HG03025 (cell line): Measurements from ENCODE around the gene TDRD9.

Source experiments
- ATAC-seq: cut with Tn5 transposase; IDR thresholded peaks from one replicate; pipeline ENCODE4 v1.9.1; 2021; ENCODE audit warnings: mild to moderate bottlenecking, moderate library complexity; ENCODE audit not compliant: unreplicated experiment, low FRiP score

The TDRD9 gene

GRCh38 chr14:104086661-104087461 is 158.6 kb downstream of the TDRD9 start:
- no peak for ATAC-seq

DNA sequence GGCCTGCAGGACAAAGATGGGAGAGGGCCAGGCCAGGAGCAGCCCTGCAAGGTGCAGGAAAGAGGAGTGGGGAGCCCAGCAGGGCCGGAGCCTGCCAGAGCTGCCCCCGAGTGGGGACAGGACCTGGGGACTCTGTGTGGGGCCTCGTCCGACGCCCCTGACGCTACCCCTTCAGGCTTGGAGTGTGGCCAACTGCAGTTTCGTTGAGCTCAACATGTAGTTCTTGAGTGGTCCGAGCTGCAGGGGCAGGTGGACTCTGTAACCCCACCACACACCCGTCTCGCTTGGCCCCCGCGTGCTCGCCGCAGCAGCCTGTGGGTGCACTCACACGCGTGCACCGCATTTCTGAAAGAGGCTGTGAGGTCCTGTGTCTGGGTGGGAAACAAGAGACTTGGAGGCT is 159.2 kb downstream of the TDRD9 start:
- ATAC-seq, result no peak

- ATAC-seq, result no peak
Measured at GRCh38 chr14:104087981-104088850, 160.0 kb downstream of the TDRD9 start.

DNA sequence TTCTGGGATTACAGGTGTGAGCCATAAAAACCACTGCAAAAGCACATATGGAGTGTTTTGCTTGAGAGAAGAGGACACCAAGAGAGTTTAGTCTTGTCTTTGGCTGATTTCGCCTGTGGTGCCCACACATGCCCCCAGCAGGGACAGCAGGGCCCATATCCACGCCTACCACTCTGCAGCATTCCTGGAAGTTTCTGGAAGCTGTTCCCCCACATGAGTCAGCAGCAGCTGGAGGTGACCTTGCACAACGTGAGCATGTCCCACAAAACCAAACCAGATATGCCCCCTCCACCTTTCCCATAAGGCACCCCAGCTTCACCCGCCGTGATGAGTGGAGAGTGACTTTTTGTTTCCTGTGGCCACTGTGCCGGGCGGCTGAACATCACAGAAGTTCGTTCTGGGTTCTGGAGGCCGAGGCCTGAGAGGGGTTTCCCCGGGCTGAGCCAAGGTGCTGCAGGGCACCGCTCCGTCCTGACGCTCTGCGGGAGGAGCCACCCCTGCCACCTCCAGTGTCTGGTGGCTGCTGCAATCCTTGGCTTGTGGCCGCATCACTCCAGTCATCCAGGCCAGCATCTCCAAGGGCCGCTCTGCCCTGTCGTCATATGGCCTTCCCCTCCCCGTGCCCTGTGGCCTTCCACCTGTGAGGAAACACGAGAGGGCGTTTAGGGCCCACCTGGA is 162.0 kb downstream of the TDRD9 start:
- no peak for ATAC-seq

DNA sequence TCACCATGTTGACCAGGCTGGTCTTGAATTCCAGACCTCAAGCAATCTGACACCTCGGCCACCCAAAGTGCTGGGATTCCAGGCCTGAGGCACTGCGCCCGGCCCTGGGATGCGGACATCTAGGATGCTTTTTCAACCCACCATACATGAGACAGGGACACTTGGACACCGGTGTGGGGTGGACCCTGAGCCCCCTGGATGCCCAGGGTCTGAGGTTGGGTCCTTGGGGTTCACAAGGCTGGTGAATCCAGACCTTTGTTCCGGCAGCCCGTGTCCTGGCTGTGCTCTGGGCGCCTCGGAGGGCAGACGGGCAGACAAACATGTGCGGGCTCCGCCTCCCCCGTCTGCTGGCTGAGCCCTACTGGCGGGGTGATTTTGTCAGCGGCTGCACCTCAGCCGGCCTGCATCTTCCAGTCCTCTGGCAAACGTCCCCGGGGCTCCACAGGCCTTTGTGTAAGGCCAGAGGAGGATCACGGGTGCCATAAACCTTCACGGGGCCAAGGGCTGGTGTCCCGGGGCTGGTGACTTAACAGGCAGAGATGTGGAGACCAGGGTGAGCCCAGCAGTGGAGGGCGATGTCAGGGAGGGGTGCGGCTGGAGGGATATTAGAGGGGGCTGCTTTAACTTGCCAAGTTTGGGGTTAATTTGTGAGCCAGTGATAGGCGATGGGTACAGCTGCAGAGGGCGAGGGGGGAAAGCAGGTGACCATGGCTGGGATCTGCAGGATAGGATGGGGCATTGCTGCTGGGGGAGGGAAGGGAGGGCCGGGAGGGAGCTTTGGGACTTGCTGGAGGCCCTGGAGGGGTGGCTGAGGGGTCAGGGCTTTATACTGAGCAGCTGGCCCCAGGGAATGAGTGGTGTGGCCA is 163.0 kb downstream of the TDRD9 start:
- ATAC-seq, result no peak

- ATAC-seq, result no peak
Measured at GRCh38 chr14:104091927-104092771, 163.9 kb downstream of the TDRD9 start.

- no peak for ATAC-seq
Measured at GRCh38 chr14:104092931-104093365, 164.7 kb downstream of the TDRD9 start.

DNA sequence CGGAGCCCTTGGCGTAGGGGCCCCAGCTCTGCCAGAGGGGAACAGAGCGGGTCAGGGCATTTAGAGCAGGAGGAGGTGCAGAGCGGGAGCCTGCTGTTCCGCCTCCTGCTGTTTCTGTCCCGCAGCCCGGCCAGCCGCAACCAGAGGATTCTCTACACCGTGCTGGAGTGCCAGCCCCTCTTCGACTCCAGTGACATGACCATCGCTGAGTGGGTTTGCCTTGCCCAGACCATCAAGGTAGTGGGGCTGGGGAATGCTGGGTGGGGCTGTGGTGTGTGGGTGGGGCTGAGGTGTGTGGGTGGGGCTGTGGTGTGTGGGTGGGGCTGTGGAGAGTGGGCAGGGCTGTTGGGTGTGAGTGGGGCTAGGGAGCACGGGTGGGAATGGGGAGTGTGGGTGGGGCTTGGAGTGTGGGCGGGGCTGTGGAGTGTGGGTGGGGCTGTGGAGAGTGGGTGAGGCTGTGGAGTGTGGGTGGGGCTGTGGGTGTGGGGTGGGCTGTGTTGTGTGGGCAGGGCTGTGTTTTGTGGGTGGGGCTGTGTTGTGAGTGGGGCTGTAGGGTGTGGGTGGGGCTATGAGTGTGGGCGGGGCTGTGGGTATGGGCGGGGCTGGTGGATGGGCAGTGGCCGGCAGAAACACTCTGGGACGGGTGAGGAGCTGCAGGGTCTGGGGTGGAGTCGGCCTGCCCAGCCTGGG is 165.3 kb downstream of the TDRD9 start:
- no peak for ATAC-seq

DNA sequence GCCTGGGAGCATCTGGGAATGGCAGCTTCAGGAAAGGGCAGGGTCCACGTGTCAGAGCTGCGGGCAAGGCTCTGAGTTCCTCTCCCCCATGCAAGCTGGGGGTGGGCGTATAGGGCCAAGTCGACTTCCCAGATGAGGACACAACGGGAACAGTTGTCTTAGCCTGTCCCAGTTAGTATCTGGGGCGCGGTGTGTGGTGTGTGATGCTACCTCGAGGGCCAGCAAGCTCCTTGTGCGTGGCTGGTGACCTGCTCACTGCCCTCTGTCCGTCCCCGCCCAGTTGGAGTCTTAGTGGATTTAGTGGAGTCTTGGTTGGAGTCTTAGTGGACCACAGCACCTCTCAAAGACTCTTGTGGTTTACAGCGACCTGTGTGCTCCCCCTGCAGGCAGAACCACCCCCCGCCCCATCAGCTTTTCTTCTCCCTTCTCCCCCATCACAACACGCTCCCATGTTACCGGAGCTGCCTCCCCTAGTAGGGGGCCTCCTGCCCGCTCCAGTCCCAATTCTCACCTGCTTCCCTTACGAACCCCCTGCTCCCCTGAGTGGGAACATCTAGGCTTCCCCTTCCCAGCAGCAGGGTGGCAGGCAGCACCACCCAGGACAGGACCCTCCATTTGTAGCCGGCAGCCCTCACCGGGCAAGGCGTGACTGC is 165.9 kb downstream of the TDRD9 start:
- no peak for ATAC-seq

GRCh38 chr14:104094709-104095425 is 166.6 kb downstream of the TDRD9 start:
- ATAC-seq, result no peak

DNA sequence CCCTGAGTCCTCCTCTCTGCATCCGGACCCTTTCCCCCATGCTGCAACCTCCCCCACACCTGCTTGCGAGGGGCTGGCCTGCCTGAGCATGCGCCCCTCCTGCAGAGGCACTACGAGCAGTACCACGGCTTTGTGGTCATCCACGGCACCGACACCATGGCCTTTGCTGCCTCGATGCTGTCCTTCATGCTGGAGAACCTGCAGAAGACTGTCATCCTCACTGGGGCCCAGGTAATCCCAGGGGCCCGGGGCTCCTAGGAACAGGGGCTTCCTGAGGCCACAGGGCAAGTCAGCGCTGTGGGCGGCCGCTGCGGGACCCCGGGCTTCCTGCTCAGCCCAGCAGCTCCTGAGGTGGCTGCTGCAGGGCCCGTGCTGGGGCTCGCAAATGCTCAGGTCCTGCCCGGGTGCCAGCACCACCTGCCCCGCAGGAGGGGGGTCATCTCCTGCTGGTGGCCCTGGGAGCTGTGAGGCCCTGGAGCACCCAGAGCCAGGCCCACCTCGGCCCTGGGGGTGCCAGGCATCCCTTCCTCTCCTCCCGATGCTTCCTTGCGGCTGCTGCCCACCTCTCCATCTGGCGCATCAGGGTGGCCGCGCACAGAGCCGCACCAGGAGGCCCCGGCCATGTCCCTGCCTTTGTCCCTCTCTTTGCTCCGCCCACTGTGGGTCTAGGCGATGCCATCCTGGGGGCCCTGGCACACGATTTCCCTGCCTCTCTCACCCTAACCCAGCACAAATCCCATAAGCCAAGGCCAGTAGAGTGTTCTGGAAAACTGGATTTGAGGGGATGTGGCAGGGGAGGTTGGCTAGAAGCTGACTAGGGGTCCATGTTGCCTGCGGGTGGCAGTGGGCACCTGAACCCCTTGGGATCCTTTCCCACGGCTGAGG is 167.4 kb downstream of the TDRD9 start:
- ATAC-seq, result no peak

DNA sequence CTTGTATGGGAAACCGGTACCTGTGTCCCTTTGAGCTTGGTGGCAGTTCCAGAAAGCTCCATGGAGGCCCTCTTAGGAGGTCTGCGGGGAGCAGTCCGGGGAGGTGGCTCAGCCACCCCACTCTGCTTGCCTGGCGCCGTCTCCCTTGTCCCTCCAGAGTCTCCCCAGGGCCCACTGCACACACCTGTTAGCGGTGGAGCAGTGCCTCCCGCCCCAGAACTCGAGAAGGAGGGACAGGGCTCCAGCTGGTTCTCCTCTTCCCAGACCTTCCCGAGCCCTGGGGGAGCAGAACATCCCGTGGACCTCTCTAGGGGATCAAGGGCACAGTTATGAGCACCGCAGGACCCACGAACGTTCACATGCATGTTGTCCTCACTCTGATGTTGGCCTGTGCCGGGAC is 168.1 kb downstream of the TDRD9 start:
- no peak for ATAC-seq

DNA sequence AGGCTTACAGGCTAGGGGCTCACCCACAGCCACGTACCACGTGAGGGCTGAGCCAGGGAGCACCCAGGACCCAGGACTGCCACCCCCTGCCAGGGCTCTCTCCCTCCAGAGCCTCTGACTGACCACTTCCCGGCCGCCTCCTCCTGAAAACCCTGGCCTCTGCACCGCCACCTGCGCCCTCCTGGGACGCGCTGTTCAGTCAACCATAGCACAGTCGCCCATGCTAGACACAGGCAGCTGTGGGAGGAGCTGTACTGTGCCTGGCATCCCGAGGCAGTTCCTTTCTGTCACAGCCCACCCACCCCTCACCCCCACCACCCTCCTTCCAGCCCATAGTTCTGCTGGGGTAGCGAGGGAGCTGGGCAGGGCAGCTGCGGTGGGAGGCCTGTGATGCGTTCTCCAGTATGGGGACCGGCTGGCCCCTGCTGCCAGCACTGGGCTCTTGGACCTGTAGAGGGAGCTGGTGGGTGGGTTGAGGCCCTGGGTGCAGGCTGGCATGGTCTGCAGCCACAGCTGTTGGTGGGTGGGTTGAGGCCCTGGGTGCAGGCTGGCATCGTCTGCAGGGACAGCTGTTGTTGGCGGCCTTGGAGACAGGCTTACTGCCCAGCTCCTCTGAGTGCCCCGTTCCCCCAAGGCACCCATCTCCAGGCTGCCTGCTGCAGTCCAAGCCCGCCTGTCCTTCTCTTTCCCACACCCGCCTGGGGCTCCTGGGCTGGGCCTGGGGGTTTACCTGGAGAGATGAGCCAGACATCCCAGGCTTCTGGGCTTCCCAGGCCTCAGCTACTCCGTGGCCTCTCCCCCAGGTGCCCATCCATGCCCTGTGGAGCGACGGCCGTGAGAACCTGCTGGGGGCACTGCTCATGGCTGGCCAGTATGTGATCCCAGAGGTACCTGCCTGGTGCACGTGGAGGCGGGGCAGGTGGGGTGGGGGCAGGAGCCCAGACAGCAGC is 168.8 kb downstream of the TDRD9 start:
- no peak for ATAC-seq

DNA sequence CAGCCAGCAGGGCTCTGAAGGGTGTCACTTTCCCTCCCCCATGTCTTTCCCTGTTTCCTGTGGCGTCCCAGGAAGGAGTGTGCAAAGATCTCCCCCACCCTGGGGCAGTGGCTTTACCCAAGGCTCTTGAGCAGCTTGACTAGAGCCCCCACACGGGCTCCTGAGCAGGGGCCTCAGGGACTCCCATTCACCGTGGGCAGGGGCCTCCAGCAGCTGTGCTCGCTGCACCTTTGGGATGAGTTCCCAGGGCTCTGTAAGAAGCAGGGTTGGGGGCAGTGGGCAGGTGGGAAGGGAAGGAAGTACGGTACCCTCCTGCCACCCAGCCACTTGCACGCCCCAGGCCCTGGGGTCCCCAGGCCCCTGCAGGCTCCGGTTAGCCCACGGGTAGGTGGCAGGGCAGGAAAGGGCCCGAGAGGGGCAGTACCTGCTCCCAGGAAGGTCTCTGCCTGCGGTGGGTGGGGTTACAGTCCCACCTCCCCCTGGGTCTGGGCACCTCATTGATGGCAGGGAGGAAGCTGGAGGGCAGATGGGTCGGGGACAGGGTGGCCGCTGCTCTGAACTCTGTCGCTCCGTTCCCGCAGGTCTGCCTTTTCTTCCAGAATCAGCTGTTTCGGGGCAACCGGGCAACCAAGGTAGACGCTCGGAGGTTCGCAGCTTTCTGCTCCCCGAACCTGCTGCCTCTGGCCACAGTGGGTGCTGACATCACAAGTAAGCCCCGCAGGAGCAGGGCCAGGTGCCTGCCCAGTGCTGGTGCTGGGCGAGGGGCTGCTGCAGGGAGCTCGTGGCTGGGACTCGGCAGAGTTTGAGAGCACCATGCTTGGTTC is 170.2 kb downstream of the TDRD9 start:
- no peak for ATAC-seq
